ENCODE results near the gene FBLN7. TPM values are rescaled to one million over a fixed set of nuclear protein-coding genes. Genes with fewer than 3 reads are reported as not detected.
A peak's percentile ranks its signal among the peaks of the same experiment; 100 is the strongest.

Gene FBLN7
- total RNA-seq, 6 experiments from 2014 or later, result 1.2 to 5.4 (median 2.9) TPM

- ATAC-seq, result no peak
Observed at GRCh38 chr2:112143150-112143549, 5.0 kb downstream of the FBLN7 start.

DNA sequence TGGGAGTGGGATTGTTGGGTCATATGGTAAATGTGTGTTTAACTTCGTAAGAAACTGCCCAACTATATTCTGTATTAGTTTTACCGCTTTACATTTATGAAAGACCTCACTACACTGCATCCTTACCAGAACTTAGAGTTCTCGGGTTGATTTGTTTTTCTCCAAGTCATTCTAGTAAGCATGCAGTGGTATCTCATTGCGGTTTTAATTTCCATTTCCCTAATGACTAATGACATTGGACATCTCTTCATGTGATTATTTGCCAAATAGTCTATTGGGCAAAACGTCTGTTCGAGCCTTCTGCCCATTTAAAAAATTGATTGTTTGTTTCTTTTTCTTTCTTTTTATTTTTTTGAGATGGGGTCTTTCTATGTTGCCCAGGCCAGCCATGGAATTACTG lies 6.8 kb downstream of the FBLN7 start:
- DNase-seq (no peak), ATAC-seq (no peak)
- WGBS (ENCODE audit: insufficient coverage, low coverage, low lambda C conversion rate, missing lambda C conversion rate), result 93% methylated on average over 6 of the region's 6 CpGs
- intact Hi-C loops (cut with DNase I), result no loop called here
- H3K27ac ChIP-seq, result no peak overlapping the region
- no peaks in the 10 kb centered on the region for H3K27me3 ChIP-seq
- no peaks in the 10 kb centered on the region for H3K36me3 ChIP-seq
- no peaks in the 10 kb centered on the region for H3K9me3 ChIP-seq
- H3K4me3 ChIP-seq, result no peak overlapping the region
- no peak for TF ChIP-seq POLR2A (IDR thresholded peaks at IDR 0.05)
- TF ChIP-seq, protein P1, sequence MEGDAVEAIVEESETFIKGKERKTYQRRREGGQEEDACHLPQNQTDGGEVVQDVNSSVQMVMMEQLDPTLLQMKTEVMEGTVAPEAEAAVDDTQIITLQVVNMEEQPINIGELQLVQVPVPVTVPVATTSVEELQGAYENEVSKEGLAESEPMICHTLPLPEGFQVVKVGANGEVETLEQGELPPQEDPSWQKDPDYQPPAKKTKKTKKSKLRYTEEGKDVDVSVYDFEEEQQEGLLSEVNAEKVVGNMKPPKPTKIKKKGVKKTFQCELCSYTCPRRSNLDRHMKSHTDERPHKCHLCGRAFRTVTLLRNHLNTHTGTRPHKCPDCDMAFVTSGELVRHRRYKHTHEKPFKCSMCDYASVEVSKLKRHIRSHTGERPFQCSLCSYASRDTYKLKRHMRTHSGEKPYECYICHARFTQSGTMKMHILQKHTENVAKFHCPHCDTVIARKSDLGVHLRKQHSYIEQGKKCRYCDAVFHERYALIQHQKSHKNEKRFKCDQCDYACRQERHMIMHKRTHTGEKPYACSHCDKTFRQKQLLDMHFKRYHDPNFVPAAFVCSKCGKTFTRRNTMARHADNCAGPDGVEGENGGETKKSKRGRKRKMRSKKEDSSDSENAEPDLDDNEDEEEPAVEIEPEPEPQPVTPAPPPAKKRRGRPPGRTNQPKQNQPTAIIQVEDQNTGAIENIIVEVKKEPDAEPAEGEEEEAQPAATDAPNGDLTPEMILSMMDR (IDR thresholded peaks at IDR 0.05), result no peak
- H3K4me1 ChIP-seq, result no peaks in the 10 kb centered on the region

More at GRCh38 chr2:112143150-112143549, 5.0 kb downstream of the FBLN7 start:
- Histone ChIP-seq H3K27me3 (no peaks in the 10 kb centered on the region), H3K4me1 (no peaks in the 10 kb centered on the region), H3K9me3 (no peaks in the 10 kb centered on the region), H3K4me3 (no peak overlapping the region), H3K36me3 (no peaks in the 10 kb centered on the region), H3K27ac (no peak overlapping the region)
- no peak for DNase-seq
- intact Hi-C loops (cut with DNase I), result no loop called here
- 97% methylated on average over 4 of the region's 5 CpGs for WGBS (ENCODE audit: insufficient coverage, low coverage, low lambda C conversion rate, missing lambda C conversion rate)
- TF ChIP-seq, protein P1 (IDR thresholded peaks at IDR 0.05), result no peak
- no peak for TF ChIP-seq POLR2A (IDR thresholded peaks at IDR 0.05)

- H3K4me3 ChIP-seq, result no peak overlapping the region
- DNase-seq (peak in 1 of 3 donors; percentile 13), ATAC-seq (no peak)
- no peak overlapping the region for H3K27ac ChIP-seq
- WGBS (ENCODE audit: insufficient coverage, low coverage, low lambda C conversion rate, missing lambda C conversion rate), result 95% methylated on average over 17 of the region's 17 CpGs
- H3K27me3 ChIP-seq, result no peaks in the 10 kb centered on the region
- TF ChIP-seq, protein P1 (IDR thresholded peaks at IDR 0.05), result no peak
- TF ChIP-seq POLR2A (IDR thresholded peaks at IDR 0.05), result no peak
- intact Hi-C loops (cut with DNase I), result no loop called here
- no peaks in the 10 kb centered on the region for H3K36me3 ChIP-seq
- H3K9me3 ChIP-seq, result no peaks in the 10 kb centered on the region
- H3K4me1 ChIP-seq, result no peaks in the 10 kb centered on the region
Observed at GRCh38 chr2:112147382-112148168, 9.4 kb downstream of the FBLN7 start.

- no peaks in the 10 kb centered on the region for H3K36me3 ChIP-seq
- no CpG with 5 or more reads among the region's 2 CpGs for WGBS (ENCODE audit: insufficient coverage, low coverage, low lambda C conversion rate, missing lambda C conversion rate)
- no peaks in the 10 kb centered on the region for H3K9me3 ChIP-seq
- no peaks in the 10 kb centered on the region for H3K27me3 ChIP-seq
- no peak for ATAC-seq
- DNase-seq, result no peak
- H3K27ac ChIP-seq, result no peak overlapping the region
- intact Hi-C loops (cut with DNase I), result no loop called here
- no peak overlapping the region for H3K4me3 ChIP-seq
- no peak for TF ChIP-seq POLR2A (IDR thresholded peaks at IDR 0.05)
- TF ChIP-seq, protein P1 (IDR thresholded peaks at IDR 0.05), result no peak
- H3K4me1 ChIP-seq, result no peaks in the 10 kb centered on the region
Observed at GRCh38 chr2:112148477-112148876, 10.3 kb downstream of the FBLN7 start.

Measured in right lobe of liver (tissue), 6 donors.